ENCODE measurements around the gene NEO1.

DNA sequence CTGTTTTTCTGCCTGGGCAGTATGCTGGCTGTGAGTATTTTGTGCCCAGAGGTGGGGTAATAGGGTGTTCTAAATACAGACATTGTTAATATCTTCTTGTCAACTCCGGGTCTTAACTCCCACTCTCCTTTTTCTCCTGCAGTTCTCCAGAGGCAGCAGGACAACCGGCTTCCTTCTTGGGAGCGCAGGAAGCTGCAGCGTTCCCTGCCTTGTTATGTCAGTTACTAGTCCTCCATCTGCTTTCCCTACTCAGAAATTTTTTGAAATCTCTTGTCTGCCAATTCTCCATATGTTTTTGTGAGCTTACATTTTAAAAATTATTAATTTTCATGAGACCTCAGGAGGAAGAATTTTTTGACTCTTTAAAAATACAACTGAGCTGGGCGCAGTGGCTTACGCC is 67.2 kb downstream of the NEO1 start:
- TF ChIP-seq, protein P1, sequence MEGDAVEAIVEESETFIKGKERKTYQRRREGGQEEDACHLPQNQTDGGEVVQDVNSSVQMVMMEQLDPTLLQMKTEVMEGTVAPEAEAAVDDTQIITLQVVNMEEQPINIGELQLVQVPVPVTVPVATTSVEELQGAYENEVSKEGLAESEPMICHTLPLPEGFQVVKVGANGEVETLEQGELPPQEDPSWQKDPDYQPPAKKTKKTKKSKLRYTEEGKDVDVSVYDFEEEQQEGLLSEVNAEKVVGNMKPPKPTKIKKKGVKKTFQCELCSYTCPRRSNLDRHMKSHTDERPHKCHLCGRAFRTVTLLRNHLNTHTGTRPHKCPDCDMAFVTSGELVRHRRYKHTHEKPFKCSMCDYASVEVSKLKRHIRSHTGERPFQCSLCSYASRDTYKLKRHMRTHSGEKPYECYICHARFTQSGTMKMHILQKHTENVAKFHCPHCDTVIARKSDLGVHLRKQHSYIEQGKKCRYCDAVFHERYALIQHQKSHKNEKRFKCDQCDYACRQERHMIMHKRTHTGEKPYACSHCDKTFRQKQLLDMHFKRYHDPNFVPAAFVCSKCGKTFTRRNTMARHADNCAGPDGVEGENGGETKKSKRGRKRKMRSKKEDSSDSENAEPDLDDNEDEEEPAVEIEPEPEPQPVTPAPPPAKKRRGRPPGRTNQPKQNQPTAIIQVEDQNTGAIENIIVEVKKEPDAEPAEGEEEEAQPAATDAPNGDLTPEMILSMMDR (IDR thresholded peaks at IDR 0.05): no peak
- TF ChIP-seq POLR2AphosphoS5 (IDR thresholded peaks at IDR 0.05; ENCODE audit: low read depth, low read length): no peak
- TF ChIP-seq, protein P2, sequence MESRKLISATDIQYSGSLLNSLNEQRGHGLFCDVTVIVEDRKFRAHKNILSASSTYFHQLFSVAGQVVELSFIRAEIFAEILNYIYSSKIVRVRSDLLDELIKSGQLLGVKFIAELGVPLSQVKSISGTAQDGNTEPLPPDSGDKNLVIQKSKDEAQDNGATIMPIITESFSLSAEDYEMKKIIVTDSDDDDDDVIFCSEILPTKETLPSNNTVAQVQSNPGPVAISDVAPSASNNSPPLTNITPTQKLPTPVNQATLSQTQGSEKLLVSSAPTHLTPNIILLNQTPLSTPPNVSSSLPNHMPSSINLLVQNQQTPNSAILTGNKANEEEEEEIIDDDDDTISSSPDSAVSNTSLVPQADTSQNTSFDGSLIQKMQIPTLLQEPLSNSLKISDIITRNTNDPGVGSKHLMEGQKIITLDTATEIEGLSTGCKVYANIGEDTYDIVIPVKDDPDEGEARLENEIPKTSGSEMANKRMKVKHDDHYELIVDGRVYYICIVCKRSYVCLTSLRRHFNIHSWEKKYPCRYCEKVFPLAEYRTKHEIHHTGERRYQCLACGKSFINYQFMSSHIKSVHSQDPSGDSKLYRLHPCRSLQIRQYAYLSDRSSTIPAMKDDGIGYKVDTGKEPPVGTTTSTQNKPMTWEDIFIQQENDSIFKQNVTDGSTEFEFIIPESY (IDR thresholded peaks at IDR 0.05; ENCODE audit: borderline replicate concordance, low read depth): no peak
- TF ChIP-seq NRF1 (IDR thresholded peaks at IDR 0.05; ENCODE audit: low read depth, low read length): no peak
- no peak for TF ChIP-seq EZH2phosphoT487 (IDR thresholded peaks at IDR 0.05; ENCODE audit: borderline replicate concordance, low read depth)
